Left lobe of liver (tissue), 2 donors: ENCODE measurements around the gene PCNX3. TPM values are rescaled to one million over a fixed set of nuclear protein-coding genes. Genes with fewer than 3 reads are reported as not detected.

Source experiments
- ATAC-seq: fragments of 200-7000 bp; cut with Tn5 transposase; one replicate; pipeline ENCODE4 v1.9.1; 2020; ENCODE audit warnings: mild to moderate bottlenecking, moderate library complexity
- DNase-seq: peaks from one replicate; pipeline ENCODE4 v3.0.0-alpha.2; 2020; ENCODE audit warnings: low spot score
- total RNA-seq: library from RNA; stranded (reverse); gene quantifications from one replicate; pipeline ENCODE4 v1.2.1, GENCODE V29; 2021
- donor health status: DM: no; HTN: no; CAD: no; lungs with moderate emphysema.
- donor health status: DM: no; HTN: yes; CAD: no.

PCNX3 gene
- 16.8 TPM for total RNA-seq

DNA sequence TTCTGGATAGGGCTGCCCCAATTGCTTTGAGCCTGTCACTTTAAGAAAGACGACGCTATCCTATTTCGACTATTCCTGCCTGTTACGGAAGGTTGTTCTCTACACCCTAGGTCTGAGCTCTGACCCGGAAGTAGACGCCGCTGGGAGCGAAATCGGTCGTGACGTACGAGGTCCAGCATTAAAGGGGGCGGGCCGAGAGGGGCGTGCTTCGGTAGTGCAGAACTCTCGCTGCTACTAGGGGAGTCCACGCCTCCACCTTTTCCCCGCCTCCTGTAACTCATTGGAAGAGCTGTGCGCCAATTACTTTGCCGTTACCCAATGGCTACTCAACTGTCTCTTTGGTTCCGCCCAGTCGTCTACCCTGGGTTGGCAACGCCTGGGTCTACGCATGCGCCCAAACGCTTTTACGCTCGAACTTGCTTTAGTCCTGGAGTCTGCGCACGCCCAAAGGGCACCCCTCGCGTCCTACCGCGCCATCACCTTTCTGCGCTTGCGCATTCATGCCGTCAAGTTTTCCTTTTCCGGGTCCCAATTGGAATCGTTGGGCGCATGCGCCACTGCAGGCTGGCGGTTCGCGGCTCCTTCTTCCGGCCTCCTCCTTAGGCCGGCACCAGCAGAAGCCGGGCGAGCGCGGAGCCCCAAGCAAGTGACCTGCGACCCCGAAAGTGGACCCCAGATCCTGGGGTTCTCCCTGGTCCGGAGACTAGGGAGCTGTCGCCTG, at the start of gene PCNX3:
Gene PCNX3 (plus strand): TSS at position 548 of the 721 bp plus-strand sequence. CDS start 536 bp downstream, outside the sequence.
- DNase-seq (peak; percentile 100), ATAC-seq (peak; percentile 76)

DNA sequence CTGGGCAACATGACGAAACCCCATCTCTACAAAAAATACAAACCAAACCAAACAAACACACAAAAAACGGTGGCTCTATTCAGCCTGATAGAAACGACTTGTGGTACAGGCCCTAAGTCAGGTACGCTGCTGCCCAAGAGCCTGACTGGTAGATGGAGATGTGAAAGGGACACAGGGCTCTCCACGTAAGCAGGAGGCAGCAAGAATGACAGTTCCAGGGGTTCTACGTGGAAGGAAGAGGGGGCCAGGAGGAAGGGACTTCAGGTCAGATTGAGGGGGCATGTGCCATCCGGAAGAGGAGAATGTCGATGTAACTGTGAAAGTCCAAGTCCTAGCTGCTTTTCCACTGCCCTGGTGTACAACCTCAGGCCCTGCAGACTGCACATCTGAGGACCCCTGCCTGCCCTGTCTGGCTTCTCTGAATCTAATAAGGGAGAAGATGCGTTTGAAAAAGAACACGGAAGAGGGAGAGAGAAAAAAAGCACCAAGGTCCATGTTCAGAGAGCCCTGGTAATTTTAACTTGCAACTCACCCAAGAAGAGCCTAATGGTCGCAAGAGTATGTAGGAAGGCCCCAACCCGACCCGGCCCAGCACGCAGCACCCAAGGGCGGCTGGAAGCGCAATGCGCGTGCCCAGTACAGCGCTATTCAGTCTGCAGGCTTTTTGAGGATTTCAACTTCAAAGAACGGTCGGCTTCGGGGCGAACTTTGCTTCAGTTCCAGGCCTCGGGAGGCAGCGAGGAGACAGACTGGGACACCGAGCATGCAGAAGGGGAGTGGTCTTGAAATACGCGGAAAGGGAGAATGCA, 46.2 kb upstream of the PCNX3 start:
- DNase-seq (no peak), ATAC-seq (peak; percentile 10)

DNA sequence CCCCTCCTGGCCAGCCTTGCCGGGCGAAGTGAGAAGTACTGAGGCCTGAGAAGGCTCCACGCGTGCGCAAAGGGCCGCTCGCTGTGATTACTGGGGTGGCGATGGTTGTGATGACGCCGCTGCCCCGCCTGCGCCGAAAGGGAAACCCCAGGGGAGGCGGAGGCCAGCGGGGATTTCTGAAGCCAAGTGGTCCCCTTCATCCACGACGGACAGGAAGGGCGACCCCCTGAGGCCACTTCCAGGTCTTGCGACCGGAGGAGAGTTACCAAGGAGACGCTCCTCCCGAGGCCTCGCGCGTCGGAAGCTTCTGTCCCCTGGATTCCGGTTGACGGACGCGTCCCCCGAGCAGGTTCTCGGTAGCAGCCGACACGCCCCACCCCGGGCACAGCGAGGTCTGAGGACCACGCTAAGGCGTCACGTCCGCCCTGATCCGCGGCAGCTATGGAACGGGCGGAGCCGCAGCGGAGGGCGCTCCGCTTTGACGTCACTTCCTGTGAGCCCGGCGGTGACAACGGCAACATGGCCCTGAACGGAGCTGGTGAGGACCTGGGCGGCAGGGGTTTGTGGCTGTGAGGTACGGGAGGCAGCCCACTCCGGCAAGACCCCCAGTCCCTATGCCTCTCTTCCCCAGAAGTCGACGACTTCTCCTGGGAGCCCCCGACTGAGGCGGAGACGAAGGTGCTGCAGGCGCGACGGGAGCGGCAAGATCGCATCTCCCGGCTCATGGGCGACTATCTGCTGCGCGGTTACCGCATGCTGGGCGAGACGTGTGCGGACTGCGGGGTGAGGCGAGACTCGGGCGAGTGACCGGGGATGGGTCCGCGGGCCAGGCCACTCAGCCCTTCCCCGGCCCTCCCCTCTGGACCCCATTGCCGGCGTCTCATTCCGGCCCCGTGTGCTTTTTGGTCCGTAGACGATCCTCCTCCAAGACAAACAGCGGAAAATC, 45.3 kb upstream of the PCNX3 start, which contains the start of gene ZNRD2:
Gene ZNRD2 (plus strand): TSS at position 505 of the 946 bp plus-strand sequence. CDS start 15 bp downstream, at position 520.
- ATAC-seq (peak; percentile 73), DNase-seq (peak; percentile 98)

DNA sequence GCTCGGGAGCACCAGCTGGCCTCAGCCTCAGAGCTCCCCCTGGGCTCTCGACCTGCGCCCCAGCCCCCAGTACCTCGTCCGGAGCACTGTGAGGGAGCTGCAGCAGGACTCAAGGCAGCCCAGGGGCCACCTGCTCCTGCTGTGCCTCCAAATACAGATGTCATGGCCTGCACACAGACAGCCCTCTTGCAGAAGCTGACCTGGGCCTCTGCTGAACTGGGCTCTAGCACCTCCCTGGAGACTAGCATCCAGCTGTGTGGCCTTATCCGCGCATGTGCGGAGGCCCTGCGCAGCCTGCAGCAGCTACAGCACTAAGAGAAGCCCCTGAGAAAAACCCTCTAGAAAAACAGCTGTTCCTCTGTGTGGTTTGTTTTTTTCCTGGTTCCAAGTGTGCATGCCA, 44.2 kb upstream of the PCNX3 start:
- ATAC-seq (no peak), DNase-seq (no peak)

DNA sequence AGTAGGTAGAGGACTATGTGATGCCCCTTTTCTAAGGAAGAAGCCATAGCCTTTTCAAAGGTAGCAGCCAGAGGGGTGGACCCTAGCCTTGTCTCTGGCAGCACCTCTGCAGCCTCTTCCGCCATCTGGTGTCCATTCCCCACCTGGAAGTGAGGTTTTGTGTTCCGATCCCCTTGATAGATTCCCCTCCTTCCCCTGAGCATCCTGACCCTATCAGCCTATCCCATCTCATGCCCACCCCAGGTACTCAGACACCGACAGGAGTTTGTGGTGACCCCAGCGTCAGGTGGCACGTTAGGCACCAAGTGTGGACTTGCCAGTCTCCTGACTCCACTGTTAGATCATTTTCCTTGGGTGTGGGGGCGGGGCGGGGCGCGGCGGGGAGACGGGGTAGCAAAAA, 43.6 kb upstream of the PCNX3 start:
- ATAC-seq: no peak
- no peak for DNase-seq

DNA sequence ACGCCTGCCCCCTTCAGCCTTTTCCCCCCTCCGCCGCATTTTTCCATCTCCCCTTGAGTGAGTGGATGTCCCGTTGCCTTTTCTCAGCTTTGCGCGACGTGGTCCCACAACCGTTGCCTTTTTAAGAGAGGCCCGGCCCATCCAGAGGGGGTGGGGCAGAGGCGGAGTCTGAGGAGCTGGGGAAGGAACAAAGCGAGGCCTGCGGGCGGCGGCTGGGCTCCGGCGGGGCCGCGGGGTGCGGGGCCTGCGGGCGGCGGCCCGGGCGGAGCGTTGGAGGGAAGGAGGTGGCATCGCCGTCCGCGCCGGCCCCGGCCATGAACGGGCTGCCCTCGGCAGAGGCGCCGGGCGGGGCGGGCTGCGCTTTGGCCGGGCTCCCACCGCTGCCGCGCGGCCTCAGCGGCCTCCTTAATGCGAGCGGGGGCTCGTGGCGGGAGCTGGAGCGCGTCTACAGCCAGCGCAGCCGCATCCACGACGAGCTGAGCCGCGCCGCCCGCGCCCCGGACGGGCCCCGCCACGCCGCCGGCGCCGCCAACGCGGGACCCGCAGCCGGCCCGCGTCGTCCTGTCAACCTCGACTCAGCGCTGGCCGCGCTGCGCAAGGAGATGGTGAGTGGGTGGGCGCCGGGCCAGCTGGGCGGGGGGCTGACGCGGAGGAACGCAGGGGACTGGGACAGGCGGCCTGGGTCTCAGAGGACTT, 43.1 kb upstream of the PCNX3 start, which contains the start of gene FAM89B:
Gene FAM89B (plus strand): TSS at position 183 of the 696 bp plus-strand sequence. CDS start 132 bp downstream, at position 315.
- ATAC-seq: peak; percentile 51
- DNase-seq: peak; percentile 91

DNA sequence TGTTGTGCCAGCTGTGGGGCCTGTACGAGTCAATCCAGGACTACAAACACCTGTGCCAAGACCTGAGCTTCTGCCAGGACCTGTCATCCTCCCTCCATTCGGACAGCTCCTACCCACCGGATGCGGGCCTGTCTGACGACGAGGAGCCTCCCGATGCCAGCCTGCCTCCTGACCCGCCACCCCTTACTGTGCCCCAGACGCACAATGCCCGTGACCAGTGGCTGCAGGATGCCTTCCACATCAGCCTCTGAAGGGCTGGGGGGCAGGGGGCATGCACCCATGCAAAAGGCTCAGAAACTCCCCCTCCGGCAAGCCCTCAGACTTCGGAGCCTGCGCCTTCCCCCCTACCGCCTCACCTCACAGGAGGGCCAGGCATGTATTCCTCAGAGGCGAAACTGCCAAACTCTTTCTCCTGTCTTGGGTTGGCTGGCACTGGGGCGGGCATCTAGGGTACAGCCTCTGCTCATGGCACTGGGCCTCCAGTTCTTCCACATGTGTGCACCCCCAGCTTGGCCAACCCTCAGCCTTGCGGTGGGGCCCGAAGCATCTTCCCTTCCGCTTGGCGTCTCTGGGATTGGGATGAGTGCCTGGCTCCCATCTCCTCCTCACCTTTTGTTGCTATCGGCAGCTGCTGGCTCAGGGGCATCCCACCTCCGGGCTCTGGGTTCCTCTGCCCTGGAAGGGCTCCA, 42.0 kb upstream of the PCNX3 start:
- DNase-seq (peak; percentile 72), ATAC-seq (no peak)

DNA sequence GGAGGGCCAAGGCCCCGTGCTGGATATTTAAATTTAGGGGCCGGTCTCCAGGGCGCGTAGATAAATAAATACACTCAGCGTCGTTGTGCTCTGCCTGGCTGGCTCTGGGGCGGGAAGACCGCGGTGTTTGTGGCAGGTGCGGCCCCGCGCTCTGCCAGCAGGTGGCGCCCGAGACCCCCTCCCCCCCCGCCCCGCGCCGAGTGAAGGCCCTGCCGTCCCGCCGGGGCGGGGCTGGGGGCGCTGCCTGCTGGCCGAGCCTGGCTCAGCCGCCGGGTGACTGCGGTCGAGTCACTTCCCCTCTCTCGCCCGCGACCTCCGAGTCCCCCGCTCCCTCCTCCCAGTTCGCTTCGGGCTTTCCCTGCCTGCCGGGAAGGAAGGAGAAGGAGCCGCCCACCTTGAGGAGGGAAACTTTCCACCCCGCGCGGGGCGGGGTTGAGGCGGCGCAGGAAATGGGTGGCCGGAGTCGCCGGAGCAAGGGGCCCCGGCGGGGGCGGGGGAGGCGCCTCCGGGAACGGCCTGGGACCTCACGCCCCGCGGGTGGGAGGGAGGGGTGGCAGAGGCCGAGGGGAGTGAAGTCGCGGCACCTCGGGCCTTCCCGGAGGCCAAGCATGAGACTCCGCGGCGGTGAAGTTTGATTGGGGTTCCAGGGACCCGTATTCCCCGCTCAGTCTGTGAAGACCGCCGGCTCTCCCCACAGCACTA, 41.3 kb upstream of the PCNX3 start:
- DNase-seq: peak; percentile 85
- peak; percentile 61 for ATAC-seq

DNA sequence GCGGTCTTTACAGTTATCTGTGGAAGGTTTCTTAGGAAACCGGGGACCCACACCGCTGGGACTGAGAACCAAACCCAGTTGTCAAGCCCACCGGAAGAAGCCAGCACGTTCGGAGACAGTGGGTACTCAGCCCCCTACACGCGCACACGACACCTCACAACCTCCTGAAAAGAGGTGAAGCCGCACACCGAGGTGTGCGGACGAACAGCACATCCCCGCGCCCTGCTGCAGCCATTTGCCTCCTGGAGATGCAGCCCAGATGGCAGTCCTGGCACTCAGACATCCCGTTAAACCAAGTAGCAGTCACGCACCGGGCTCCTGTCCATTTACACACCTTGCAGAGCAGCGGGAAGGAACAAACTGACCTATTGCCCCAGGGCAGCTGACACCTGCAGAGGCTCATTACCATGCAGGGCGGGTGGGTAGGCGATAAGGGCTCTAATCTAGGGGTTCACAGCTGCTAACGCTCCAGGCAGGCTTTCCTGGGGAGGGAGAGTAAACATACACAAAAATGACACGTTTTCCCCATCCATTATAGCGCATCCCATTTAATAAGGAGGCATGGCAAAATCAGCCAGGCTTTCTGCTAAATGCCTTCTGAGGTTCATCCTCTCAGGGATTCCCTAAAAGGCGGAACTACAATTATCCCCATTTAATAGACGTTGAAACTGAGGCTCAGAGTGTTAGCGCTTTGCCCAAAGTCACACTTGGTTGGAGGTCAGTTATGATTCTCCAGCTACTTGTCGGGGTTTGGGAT, 40.6 kb upstream of the PCNX3 start:
- ATAC-seq (peak; percentile 1), DNase-seq (peak; percentile 65)

DNA sequence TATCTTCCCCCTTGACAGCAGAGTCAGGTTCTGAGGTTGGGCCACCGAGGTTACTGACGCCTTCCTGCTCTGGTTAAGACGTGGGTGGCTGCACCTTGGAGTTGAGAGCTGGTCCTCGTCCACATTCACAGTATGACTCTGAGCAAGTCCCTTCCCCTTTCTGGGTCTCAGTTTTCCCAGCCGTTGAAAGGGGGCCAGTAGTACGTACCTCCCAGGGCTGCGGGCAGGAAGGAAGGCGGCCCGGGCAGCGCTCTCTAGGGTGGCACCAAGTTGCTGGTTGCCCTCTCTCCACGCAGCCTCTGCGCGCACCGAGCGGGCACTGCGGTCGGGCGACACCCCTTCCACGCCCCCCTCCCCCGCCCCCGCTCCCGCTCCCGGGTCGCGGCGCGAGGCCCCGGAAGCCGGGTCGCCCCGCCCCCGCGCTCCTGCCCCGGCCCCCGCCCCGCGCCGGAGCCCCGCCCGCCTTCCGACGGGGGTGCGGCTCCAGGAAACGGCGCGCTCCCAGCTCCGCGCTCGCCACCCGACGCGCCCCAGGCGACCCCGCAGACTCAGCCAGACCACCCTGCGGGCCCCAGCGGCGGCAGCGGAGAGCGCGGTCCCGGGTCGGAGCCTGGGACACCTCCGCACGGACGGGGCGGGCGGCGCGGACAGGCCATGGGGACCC, 39.9 kb upstream of the PCNX3 start, which contains the start of gene EHBP1L1:
Gene EHBP1L1 (plus strand): TSS at position 486 of the 664 bp plus-strand sequence. CDS start 250 bp downstream, outside the sequence.
- ATAC-seq (peak; percentile 53), DNase-seq (peak; percentile 74)

DNA sequence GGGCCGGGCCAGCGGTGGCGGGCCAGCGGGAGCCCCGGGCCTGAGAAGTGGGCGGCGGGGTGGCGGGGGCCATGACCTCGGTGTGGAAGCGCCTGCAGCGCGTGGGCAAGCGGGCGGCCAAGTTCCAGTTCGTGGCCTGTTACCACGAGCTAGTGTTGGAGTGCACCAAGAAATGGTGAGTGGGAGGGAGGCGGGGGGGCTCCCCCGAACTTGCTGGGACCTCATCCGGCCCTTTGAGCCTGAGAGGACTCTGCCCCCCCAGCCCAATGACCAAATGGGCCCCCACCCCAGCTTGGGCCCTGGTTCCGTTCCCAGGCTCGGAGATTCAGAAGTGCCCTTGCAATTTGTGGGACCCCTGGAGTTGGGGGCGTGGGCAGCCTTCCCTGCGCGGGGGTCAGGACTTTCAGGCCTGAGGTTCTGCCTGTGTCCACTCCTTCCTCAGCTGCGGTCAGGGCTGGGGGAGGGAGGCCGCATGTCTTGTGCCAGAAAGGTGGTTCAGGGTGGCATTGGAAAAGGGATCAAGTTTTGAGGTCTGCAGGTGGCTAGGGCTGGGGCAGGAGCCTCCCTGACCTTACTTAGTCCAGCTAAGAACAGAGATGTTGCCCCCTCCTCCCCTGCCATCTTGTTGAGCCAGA, 39.2 kb upstream of the PCNX3 start:
- ATAC-seq: no peak
- DNase-seq: no peak

DNA sequence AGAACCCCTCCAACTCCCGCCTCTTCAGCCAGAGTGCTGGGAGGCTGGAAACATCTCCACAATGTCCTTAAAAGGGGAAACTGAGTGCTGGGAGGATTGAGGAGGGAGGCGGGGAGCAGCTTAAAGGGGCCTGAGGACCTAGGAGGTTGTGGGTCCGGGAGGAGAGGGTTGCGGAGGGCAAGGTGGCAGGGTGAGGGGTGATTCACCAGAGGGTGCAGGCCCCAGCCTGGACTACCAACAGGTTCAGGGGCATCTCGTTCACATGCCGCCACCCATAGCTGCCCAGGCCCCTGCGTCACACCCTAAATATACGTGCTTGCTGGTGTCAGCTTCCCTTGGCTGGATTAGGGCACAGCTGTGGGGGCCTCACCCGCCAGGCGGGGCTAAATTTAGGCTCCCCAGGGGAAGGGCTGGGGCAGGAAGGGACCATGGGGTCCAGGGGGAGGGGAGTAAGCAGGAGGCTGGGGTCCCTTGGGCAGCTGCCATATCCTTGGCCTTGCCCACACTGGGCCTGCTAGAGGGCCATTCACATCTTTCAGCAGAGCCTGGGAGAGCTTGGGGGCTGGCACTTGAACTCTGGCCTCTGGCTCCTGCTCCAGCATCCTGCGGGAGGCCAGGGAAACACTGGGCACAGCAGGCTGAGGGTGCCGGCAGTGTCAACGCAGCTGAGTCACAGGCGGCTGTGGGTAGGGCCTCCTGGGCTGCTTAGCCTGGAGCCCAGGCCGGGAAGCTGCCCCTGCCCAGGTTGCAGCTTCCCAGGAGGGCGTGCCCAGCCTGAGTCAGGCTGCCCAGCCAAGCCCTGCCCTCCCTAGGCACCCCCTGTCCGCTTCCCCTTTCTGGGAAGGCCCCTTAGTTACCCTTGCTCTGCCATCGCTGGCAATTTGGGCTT, 38.5 kb upstream of the PCNX3 start:
- peak; percentile 63 for DNase-seq
- ATAC-seq: peak; percentile 21

DNA sequence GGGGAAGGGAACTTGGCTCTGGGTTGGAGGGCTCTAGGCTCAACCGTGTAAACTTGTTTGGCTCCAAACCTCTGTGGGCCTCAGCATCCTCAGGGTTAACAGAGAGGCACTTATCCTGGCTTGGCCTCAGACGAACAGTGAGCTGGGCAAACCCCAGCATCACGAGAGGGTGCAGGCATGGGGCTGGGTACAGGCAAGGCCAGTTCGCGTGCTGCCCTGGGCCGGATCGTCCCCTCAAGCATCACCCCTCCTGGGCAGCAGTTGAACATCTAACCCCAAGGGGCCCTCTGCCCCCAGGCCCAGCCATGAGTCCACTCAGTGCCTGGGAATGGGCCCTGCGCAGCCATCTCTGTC, 37.8 kb upstream of the PCNX3 start:
- ATAC-seq: no peak
- peak; percentile 45 for DNase-seq

DNA sequence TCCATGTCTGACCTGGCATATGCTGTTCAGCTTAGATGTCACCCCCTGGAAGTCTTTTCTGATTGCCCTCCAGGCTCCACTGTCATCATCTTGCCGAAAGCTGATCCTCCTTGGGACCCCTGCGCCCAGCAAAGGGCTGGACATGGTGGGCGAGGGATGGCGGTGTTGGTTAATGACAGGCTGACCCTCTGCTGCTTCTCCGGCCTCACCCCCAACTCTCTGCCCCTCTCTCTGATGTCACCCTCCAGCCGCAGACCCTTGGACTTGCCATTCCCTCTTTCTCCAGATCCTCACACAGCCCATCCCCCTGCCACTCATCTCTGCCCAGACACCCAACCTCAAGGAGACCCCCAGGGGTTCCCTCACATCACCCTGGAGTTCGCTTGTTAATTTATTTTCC, 37.4 kb upstream of the PCNX3 start:
- DNase-seq (no peak), ATAC-seq (no peak)

DNA sequence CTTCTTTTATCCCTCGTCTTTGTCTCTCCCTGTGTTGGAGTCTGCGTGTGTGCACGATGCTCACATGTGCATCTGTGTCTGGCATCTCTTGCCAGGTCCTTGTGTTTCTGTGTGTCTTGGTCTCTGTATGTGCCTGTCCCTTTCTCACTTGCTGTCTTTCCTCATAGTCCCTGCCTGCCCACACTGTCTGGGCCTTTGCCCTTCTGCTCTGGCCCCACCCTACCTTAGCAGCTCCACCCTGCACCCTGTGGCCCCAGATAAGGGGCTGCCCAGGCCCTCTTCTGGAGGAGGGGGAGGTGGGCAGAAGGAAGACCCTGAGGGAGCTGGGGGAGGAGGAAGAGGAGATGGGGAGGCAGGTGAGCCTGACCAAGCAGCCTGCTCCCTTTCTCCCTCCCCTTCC, 36.9 kb upstream of the PCNX3 start:
- DNase-seq: no peak
- no peak for ATAC-seq

DNA sequence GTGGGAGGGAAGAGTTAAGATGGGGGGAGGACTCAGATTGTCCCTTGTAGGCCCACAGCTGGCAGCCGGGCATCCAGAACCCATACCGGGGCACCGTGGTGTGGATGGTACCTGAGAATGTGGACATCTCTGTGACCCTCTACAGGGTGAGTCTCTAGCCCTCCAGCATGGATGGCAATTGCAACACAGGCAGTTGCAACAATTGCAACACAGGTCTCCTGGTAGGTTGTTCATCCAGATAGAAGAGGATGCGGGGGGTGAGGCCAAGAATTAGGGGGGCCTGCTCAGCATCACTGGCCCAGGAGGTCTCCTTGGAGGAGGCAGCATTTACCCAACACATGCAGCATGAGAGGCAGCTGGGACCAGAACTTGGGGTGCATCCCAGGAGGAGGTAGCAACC, 36.3 kb upstream of the PCNX3 start:
- ATAC-seq: no peak
- DNase-seq: no peak
